Measurements from ENCODE around the gene SNRNP40.

DNA sequence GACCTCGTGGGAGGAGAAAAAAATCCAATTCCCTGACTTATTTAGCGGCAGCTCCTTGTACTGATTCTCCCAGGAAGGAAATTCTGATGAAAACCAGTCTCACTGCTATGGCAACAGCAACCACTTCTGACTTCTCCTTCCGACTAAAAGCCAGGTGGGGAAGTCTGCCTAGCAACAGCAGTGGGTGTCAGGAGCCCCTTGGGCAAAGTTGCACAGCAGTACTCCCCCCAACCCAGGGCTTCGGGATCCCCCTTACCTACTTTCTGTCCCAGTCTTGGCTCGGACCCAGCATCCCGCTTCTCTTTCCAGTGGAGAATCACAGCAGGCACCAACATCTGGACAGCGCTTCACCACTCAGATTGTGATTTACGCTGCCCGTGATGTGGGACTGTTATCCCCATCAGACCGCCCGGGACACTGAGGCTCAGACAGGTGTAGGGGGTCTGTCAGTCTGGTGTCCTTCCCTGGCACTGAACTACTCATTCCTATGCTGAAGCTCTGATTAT is 81.5 kb downstream of the SNRNP40 start:
- TF ChIP-seq, protein P1, sequence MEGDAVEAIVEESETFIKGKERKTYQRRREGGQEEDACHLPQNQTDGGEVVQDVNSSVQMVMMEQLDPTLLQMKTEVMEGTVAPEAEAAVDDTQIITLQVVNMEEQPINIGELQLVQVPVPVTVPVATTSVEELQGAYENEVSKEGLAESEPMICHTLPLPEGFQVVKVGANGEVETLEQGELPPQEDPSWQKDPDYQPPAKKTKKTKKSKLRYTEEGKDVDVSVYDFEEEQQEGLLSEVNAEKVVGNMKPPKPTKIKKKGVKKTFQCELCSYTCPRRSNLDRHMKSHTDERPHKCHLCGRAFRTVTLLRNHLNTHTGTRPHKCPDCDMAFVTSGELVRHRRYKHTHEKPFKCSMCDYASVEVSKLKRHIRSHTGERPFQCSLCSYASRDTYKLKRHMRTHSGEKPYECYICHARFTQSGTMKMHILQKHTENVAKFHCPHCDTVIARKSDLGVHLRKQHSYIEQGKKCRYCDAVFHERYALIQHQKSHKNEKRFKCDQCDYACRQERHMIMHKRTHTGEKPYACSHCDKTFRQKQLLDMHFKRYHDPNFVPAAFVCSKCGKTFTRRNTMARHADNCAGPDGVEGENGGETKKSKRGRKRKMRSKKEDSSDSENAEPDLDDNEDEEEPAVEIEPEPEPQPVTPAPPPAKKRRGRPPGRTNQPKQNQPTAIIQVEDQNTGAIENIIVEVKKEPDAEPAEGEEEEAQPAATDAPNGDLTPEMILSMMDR (optimal IDR thresholded peaks at IDR 0.05 in 1 of 3, IDR thresholded peaks at IDR 0.05 in 1 of 3, conservative IDR thresholded peaks at IDR 0.05 in 1 of 3; ENCODE audit: extremely low read depth in 1 of 3, insufficient read depth in 2 of 3, low read length in 3 of 3) = no peak
- TF ChIP-seq EZH2 (IDR thresholded peaks at IDR 0.05; ENCODE audit: low read length) = no peak

Measured in keratinocyte (primary cell).